HCT116 (cell line): ENCODE results near the gene HSPA12B.
"Not testable (repeated sequence)": the region's sequence is repeated elsewhere in the genome, so short reads cannot be mapped to it uniquely, and the experiment has no call there.

Source experiments
- CBX3 ChIP-seq: IDR thresholded peaks from 2 replicates; pipeline ENCODE4 v1.6.1; 2012; ENCODE audit warnings: low read depth
- ELF1 ChIP-seq: IDR thresholded peaks from 2 replicates; pipeline ENCODE4 v1.6.1; 2012; ENCODE audit warnings: low read depth, borderline replicate concordance
- EZH2phosphoT487 ChIP-seq: fragments of 200-600 bp; IDR thresholded peaks from 2 replicates; pipeline ENCODE4 v1.6.1; 2018; ENCODE audit warnings: antibody characterized with exemption, borderline replicate concordance
- JUND ChIP-seq: IDR thresholded peaks from 2 replicates; pipeline ENCODE4 v1.6.1; 2012
- POLR2A ChIP-seq: IDR thresholded peaks from 2 replicates; pipeline ENCODE4 v1.7.0; 2011; ENCODE audit warnings: borderline replicate concordance; ENCODE audit not compliant: insufficient read depth, insufficient read length; ENCODE audit errors: extremely low read depth
- ZNF274 ChIP-seq: fragments of 200-500 bp; sonication (Bioruptor generic); IDR thresholded peaks from 2 replicates; pipeline ENCODE4 v1.6.1; 2014; ENCODE audit warnings: mild to moderate bottlenecking, low read depth, low read length, inconsistent platforms
- TF ChIP-seq, protein P1 (sequence below), 3 experiments: fragments of 200-600 bp in 1 of 3; sonication (generic) in 1 of 3; IDR thresholded peaks in 2 of 3; conservative IDR thresholded peaks in 1 of 3; 2 replicates each; pipeline ENCODE4 v1.5.1; 2012 to 2017; ENCODE audit warnings: low read depth in 2 of 3, low read length in 2 of 3, antibody characterized with exemption in 1 of 3, borderline replicate concordance in 1 of 3, control low read depth in 1 of 3, mild to moderate bottlenecking in 1 of 3, mixed read lengths in 1 of 3, mixed run types in 1 of 3, moderate library complexity in 1 of 3; ENCODE audit not compliant: insufficient read depth in 1 of 3
- TF ChIP-seq, protein P2 (sequence below): IDR thresholded peaks from 2 replicates; pipeline ENCODE4 v1.6.1; 2012
- TF ChIP-seq, protein P3 (sequence below): IDR thresholded peaks from 2 replicates; pipeline ENCODE4 v1.6.1; 2012

DNA sequence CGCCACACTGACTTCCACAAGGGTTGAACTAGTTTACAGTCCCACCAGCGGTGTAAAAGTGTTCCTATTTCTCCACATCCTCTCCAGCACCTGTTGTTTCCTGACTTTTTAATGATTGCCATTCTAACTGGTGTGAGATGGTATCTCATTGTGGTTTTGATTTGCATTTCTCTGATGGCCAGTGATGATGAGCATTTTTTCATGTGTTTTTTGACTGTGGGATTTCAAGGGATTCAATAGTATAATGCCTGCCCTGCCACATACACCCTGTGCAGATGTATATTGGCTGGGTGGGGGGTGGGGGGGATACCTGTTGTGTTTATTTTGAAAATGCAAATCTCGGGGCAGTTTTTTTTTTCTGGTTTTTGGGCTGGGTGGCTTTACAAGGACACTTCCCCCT is 61.7 kb downstream of the HSPA12B start:
- TF ChIP-seq, protein P1, sequence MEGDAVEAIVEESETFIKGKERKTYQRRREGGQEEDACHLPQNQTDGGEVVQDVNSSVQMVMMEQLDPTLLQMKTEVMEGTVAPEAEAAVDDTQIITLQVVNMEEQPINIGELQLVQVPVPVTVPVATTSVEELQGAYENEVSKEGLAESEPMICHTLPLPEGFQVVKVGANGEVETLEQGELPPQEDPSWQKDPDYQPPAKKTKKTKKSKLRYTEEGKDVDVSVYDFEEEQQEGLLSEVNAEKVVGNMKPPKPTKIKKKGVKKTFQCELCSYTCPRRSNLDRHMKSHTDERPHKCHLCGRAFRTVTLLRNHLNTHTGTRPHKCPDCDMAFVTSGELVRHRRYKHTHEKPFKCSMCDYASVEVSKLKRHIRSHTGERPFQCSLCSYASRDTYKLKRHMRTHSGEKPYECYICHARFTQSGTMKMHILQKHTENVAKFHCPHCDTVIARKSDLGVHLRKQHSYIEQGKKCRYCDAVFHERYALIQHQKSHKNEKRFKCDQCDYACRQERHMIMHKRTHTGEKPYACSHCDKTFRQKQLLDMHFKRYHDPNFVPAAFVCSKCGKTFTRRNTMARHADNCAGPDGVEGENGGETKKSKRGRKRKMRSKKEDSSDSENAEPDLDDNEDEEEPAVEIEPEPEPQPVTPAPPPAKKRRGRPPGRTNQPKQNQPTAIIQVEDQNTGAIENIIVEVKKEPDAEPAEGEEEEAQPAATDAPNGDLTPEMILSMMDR (IDR thresholded peaks at IDR 0.05 in 2 of 3, conservative IDR thresholded peaks at IDR 0.05 in 1 of 3; ENCODE audit: borderline replicate concordance in 1 of 3, insufficient read depth in 1 of 3, low read depth in 2 of 3, low read length in 2 of 3), result not testable (repeated sequence)
- TF ChIP-seq EZH2phosphoT487, POLR2A, CBX3, ZNF274, ELF1, JUND: not testable (repeated sequence)
- TF ChIP-seq, protein P2, sequence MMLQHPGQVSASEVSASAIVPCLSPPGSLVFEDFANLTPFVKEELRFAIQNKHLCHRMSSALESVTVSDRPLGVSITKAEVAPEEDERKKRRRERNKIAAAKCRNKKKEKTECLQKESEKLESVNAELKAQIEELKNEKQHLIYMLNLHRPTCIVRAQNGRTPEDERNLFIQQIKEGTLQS, result not testable (repeated sequence)
- TF ChIP-seq, protein P3, sequence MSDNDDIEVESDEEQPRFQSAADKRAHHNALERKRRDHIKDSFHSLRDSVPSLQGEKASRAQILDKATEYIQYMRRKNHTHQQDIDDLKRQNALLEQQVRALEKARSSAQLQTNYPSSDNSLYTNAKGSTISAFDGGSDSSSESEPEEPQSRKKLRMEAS, result not testable (repeated sequence)
